ENCODE measurements around the gene ABTB2. TPM values are rescaled to one million over a fixed set of nuclear protein-coding genes. Genes with fewer than 3 reads are reported as not detected.

Gene ABTB2
- total RNA-seq, 1 donor from 2014 or later: 3.4 TPM

DNA sequence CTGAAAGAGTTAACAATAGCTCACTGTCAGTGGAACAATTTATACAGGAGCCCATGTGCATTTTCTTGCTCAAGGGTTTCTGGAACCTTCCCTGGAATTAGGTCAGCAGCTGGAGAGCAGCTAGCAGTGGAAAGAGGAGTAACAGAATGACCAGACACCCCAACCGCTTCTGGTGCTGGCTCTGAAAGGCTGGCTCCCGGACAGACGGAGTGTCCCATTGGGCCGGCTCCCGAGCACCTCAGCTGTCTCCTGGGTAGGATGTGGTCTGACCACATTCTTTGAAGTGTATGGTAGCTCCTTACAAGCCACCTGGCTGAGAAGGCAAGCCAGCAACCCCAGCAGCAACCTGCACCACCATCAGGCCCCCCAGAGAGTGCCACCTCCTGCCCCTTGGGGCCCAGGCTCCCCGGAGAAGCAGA lies 44.7 kb downstream of the ABTB2 start:
- ATAC-seq: no peak

GRCh38 chr11:34311126-34311525 lies 46.7 kb downstream of the ABTB2 start:
- no peak for ATAC-seq

GRCh38 chr11:34309965-34310364 lies 47.8 kb downstream of the ABTB2 start:
- no peak for ATAC-seq

DNA sequence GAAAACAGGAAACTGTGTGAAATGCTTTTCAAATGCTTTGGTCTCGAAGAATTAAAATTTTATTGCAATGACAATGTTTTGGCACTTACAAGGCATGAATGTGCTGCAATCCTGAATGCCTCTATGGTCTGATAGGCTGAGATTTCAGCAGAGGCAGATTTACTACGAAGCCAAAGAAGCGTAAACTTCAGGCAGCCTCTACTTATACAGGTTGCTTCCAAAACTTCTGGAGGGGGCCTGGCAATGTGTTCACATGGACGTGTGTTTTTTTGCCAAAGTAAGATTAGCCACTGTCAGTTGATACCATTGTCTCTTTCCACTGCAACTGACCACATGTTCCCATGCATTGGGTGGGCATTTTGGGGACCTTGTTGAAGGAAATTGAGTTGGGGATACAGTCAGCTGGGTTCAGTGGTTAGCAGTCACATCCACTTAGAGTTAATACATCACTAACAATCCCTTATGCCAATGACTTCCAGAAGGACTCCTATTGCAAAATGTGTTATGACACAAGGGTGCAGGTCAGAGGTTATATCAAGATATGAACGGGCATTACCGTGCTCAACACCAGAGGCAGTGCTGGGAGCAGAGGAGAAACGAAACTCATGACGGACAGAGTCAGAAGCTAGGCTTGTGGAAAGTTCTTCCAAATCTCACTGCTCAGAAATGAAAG lies 48.8 kb downstream of the ABTB2 start:
- no peak for ATAC-seq

GRCh38 chr11:34308049-34308912 lies 49.5 kb downstream of the ABTB2 start:
- peak; percentile 83 for ATAC-seq

- no peak for ATAC-seq
Measured at GRCh38 chr11:34305780-34306179, 52.0 kb downstream of the ABTB2 start.

DNA sequence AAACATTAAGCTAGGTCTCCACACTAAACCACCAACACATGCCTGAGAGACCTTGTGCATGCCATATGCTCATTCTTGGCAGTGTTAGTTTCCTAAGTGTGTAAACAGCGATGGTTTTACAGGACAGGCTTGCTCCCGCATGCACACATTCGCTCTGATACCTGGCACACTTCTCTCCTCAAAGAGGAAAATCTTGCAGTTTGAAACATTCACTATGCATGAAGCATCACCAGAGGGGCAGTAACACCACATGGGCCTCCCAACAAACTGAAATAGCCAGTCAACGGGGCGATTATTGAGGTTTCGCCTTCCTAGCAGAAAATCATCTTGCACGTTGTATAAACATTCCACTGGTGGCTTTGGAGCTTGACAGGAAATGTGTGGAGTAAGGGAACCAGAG lies 52.6 kb downstream of the ABTB2 start:
- ATAC-seq: no peak

GRCh38 chr11:34303028-34303570 lies 54.7 kb downstream of the ABTB2 start:
- no peak for ATAC-seq

DNA sequence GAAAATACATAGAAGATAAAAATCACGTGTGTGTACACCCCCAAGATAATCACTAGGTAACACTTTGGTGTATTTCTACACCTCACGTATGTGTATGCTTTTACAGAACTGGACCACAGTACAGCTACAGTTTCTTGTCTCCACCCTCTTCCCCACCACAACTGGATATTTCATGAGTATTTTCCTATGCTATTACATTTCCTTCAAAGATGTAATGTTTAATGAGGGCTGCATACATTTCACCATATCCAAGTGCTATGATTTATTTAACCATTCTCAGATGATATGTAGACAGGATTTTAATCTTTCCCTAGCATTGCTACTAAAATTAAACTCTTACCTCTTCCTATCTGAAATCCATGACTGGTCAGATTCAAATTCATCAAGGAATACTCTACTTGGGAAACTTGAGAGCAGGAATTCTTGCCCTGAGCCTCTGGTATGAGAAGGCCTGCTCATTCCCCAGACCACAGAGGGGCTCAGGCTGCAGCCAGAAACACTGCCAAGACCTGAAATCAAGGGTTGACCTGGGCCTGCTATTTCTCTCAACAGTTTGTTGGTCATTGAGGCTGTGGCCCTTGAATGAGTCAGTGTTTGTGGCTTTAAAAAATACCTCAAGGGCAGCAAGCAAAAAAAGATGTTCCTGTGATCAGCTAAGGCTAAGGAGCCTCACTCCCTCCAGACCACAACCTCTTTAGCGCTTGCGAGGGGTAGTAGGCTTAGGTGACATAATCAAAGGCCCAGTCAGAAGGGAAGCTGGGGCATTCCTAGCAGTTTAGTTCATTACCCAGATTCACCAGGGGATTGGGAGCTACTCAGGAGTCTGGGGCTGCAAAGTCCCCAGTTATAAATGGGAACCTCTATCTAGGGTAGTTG lies 55.5 kb downstream of the ABTB2 start:
- no peak for ATAC-seq

DNA sequence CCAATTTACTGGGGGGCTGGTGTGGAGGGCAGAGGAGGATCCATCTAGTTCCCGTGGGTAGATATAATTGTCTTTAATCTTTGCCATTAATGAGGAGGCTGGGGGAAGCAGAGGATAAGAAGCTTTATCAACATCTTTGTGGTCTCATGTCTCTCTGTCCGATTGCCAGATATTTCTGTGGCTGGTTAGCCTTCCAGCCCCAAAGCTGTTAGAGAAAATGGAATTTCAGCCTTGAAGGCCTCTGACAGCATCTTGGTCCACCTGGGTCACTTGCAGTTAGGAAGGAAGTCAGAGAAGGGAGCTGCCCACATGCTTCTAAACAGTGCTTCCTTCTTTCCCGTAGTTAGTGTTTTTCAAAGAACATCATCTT lies 56.9 kb downstream of the ABTB2 start:
- ATAC-seq: no peak

GRCh38 chr11:34300026-34300925 lies 57.5 kb downstream of the ABTB2 start:
- no peak for ATAC-seq

GRCh38 chr11:34299284-34299972 lies 58.4 kb downstream of the ABTB2 start:
- ATAC-seq: no peak

DNA sequence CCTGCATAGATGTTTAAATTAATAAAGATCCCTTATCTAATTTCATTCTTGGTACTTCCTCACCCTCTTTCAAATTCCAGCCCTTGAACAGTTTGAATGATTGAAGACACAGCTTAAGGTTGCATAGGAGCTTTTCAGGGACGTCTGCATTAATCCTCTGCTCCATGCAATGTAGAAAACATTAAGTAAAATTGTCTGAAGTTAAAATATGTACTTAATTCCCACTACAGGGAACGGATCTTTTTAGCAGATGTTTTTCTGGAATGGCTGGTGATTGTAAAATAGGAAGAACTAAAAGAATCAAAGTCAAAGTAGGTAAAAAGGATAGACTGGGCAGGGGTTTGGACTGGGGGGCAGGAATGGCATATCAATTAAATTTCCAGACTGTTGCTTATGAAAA lies 58.9 kb downstream of the ABTB2 start:
- ATAC-seq: no peak

DNA sequence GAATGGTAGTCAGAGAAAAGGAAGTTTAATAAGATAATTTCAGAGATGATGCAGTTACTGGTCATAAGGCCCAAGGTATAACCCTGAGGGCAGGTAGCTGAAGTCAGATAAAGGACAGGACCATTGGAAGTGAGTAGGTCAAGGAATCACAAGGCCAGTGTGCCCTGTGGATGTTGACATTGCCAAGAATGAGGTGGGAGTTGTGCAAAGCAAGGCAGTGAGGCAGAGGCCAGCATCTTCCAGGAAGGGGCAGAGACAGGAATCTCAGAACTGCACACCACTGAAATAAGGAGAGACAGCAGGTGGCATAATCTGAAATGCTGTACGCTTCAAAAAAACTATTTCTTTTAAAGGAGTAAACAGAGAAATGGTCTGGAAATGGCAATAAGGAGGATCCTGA lies 61.4 kb downstream of the ABTB2 start:
- no peak for ATAC-seq

DNA sequence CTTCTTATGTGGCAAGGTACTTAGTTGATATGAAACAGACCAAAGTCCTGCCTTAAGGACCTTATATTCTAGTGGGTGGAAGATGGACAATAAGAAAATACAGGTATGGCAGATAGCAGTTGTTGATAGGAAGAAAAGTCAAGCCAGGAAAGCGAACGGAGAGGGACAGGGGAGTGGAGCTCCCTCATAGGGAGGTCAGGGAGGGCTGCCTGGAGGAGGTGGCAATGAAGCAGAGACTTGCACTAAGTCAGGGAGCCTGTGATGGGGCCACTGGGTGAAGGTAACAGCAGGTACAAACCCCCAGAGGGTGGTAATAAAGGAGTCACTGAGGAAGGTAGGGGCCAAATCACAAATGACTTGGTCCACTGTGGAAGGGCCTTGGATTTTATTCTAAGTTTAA lies 65.3 kb downstream of the ABTB2 start:
- no peak for ATAC-seq

DNA sequence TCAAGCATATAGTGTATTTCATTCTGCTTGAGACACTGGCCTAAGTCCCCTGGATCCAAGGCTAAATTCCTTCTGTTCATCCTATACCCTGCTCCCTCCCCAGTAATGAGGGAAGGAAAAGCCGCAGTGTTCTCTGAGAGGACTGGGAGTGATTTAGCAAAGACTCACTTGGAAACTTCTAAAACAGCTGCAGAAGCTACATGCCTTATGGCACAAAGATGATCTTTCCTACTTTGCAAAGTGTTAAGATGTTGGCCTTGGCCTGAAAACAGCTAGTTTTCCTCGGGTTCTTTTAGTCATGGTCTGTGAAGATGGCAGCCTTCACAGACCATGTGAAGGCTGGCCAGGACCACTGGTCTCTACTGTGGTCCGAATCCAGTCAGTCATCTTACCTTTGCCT lies 65.7 kb downstream of the ABTB2 start:
- no peak for ATAC-seq

DNA sequence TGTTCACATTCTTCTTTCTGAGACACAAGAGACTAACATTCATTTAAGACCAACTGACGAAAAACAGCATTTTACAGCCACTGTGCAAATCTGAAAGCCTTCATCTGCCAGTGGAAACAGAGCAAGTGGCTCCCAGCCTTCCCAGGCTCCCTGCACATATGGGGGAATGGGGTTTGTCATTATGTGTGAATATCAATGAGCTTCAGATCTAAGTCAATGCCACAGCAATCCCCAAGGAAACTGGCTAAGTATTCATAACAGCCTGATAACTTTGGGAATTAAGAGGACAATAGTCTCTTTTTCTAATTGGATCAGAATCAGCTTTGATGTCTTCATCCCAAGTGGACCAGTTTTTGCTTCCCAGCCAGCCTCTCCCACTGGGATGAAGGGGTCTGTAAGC lies 66.9 kb downstream of the ABTB2 start:
- no peak for ATAC-seq

DNA sequence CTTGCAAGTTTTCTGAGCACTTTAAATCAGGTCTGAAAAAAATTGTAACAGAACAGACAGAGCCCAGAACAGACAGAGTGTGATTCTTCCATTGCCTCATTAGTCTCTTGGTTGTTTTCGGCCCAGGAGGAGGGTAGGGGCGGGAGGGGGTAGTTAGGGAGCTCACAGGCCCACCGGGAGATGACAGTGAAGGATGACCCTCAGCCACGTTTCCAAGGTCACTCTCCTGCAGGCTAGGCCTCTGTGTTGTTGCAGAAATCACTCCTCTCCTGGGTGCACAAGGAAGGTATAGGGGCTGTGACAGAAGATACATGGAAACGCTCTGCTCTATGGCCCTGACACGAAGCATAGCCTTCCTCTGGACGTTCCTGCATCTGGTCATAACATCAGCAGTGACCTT lies 69.3 kb downstream of the ABTB2 start:
- ATAC-seq: no peak

GRCh38 chr11:34284811-34285481 lies 72.9 kb downstream of the ABTB2 start:
- ATAC-seq: no peak

GRCh38 chr11:34284156-34284555 lies 73.7 kb downstream of the ABTB2 start:
- no peak for ATAC-seq
